Limb (tissue), 2 donors: ENCODE measurements around the gene RARS2.
A peak's percentile ranks its signal among the peaks of the same experiment; 100 is the strongest.
"Not testable (repeated sequence)": the region's sequence is repeated elsewhere in the genome, so short reads cannot be mapped to it uniquely, and the experiment has no call there.

Source experiments
- DNase-seq, 2 donors: peaks; one replicate each; pipeline ENCODE4 v3.0.0-alpha.2; 2016; ENCODE audit errors: extremely low spot score in 2 of 2

RARS2 gene

GRCh38 chr6:87589693-87590416 lies at the start of gene RARS2, which contains the start of gene ORC3:
TSS of gene RARS2 (minus strand) at chr6:87589987. CDS start at chr6:87589957, 30 bp downstream.
TSS of gene ORC3 (plus strand) at chr6:87590135. CDS start at chr6:87590169, 34 bp downstream.
- DNase-seq, result peak; percentile 94 to 97

GRCh38 chr6:87639373-87639772 lies 49.6 kb upstream of the RARS2 start:
- DNase-seq, result no peak

GRCh38 chr6:87637106-87637505 lies 47.3 kb upstream of the RARS2 start:
- DNase-seq, result no peak

- no peak for DNase-seq
These were observed 46.5 kb upstream of the RARS2 start for GRCh38 chr6:87636315-87636714.

- DNase-seq, result no peak
These were observed 44.1 kb upstream of the RARS2 start for GRCh38 chr6:87633851-87634250.

GRCh38 chr6:87630746-87631145 lies 41.0 kb upstream of the RARS2 start:
- DNase-seq, result no peak

- DNase-seq, result no peak
These were observed 39.1 kb upstream of the RARS2 start for GRCh38 chr6:87628881-87629280.

GRCh38 chr6:87628424-87628823 lies 38.6 kb upstream of the RARS2 start:
- no peak for DNase-seq

- no peak for DNase-seq
These were observed 33.5 kb upstream of the RARS2 start for GRCh38 chr6:87623248-87623647.

- no peak for DNase-seq
These were observed 28.7 kb upstream of the RARS2 start for GRCh38 chr6:87618531-87618930.

GRCh38 chr6:87617405-87617804 lies 27.6 kb upstream of the RARS2 start:
- no peak for DNase-seq

- DNase-seq, result not testable (repeated sequence)
These were observed 23.2 kb upstream of the RARS2 start for GRCh38 chr6:87613018-87613417.

GRCh38 chr6:87608802-87609201 lies 19.0 kb upstream of the RARS2 start:
- DNase-seq, result no peak

- no peak for DNase-seq
These were observed 16.4 kb upstream of the RARS2 start for GRCh38 chr6:87606199-87606598.

- no peak for DNase-seq
These were observed 10.8 kb upstream of the RARS2 start for GRCh38 chr6:87600576-87600975.

- no peak for DNase-seq
These were observed 1.2 kb upstream of the RARS2 start for GRCh38 chr6:87590990-87591389.

- no peak for DNase-seq
These were observed 662 bp upstream of the RARS2 start for GRCh38 chr6:87590417-87590880.

- no peak for DNase-seq
These were observed 905 bp downstream of the RARS2 start for GRCh38 chr6:87588756-87589407.

- DNase-seq, result no peak
These were observed 3.3 kb downstream of the RARS2 start for GRCh38 chr6:87586371-87587077.

- no peak for DNase-seq
These were observed 6.0 kb downstream of the RARS2 start for GRCh38 chr6:87583822-87584221.

GRCh38 chr6:87575423-87575822 lies 14.4 kb downstream of the RARS2 start:
- no peak for DNase-seq

GRCh38 chr6:87574237-87574804 lies 15.5 kb downstream of the RARS2 start:
- DNase-seq, result no peak
